Activated CD8-positive, alpha-beta T cell treated with anti-CD3 and anti-CD28 coated beads for 36 hours (primary cell): ENCODE results near the gene POLR1E. TPM values are rescaled to one million over a fixed set of nuclear protein-coding genes. Genes with fewer than 3 reads are reported as not detected.

Experiments
- ATAC-seq: fragments of 200-7000 bp; cut with Tn5 transposase; one replicate; pipeline ENCODE4 v1.10.0; 2021; ENCODE audit warnings: mild to moderate bottlenecking, moderate library complexity
- CTCF ChIA-PET: fragments of 350-600 bp; sonication (Branson Sonifier 250); formaldehyde crosslinking; loops from one replicate; lab custom pipeline; 2021; ENCODE audit warnings: antibody characterized with exemption; lab: Charles Lee
- POLR2A ChIA-PET: fragments of 350-600 bp; sonication (Branson Sonifier 250); formaldehyde crosslinking; loops from one replicate; lab custom pipeline; 2021; ENCODE audit warnings: antibody characterized with exemption; lab: Charles Lee
- DNase-seq: peaks from one replicate; pipeline ENCODE4 v3.0.0-alpha.2; 2020
- H3K27ac Mint-ChIP-seq: one replicate; pipeline ENCODE4 v1.8.0; 2021; ENCODE audit warnings: mild to moderate bottlenecking, mixed read lengths
- H3K27me3 Mint-ChIP-seq: one replicate; pipeline ENCODE4 v1.8.0; 2021; ENCODE audit warnings: mixed read lengths
- H3K36me3 Mint-ChIP-seq: one replicate; pipeline ENCODE4 v1.8.0; 2021; ENCODE audit warnings: low read depth, mixed read lengths
- H3K4me1 Mint-ChIP-seq: one replicate; pipeline ENCODE4 v1.8.0; 2021; ENCODE audit warnings: low read depth, mixed read lengths
- H3K4me3 Mint-ChIP-seq: one replicate; pipeline ENCODE4 v1.8.0; 2021; ENCODE audit warnings: mild to moderate bottlenecking, moderate library complexity, mixed read lengths
- H3K9me3 Mint-ChIP-seq: one replicate; pipeline ENCODE4 v1.8.0; 2021; ENCODE audit warnings: mixed read lengths
- intact Hi-C: fragments of 100-400 bp; cut with micrococcal nuclease; formaldehyde crosslinking; loops from one replicate; pipeline ENCODE4 v1.10.0; 2022
- total RNA-seq, 2 experiments: library from RNA; stranded (reverse); gene quantifications; one replicate each; pipeline ENCODE4 v1.2.3, GENCODE V29; 2021
- TF ChIP-seq, protein P1 (sequence below): fragments of 200-600 bp; IDR thresholded peaks from one replicate; pipeline ENCODE4 v1.8.0; 2022; ENCODE audit warnings: antibody characterized with exemption, mild to moderate bottlenecking

The POLR1E gene
- total RNA-seq, 2 experiments from 2014 or later: 66.9 to 70.5 TPM

DNA sequence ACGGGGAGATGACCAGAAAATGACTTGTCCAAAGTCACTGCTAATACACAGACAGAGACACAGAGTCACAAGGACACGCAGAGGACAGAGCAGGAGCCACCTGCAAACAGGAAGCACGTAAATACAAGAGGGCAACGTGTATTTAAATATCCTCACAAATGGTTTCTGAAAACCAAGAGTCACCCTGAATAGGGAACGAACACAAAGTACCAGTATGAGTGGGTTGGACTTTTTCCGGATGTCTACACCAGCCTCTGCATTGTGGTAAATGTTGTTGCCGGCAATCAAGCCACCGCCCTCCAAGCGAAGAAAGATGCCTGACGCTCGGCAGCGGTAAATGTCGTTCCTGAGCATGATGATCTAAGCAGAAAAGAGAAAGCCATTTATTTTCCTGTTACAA, 46.0 kb downstream of the POLR1E start:
- Mint-ChIP-seq H3K36me3 (peaks cover 6% of the 10 kb centered on the region), H3K27ac (no peak overlapping the region), H3K4me3 (no peak overlapping the region), H3K4me1 (peaks cover 13% of the 10 kb centered on the region), H3K27me3 (no peaks in the 10 kb centered on the region), H3K9me3 (no peaks in the 10 kb centered on the region)
- ATAC-seq (peak; percentile 20), DNase-seq (peak; percentile 19)
- POLR2A ChIA-PET: no interaction called here
- TF ChIP-seq, protein P1, sequence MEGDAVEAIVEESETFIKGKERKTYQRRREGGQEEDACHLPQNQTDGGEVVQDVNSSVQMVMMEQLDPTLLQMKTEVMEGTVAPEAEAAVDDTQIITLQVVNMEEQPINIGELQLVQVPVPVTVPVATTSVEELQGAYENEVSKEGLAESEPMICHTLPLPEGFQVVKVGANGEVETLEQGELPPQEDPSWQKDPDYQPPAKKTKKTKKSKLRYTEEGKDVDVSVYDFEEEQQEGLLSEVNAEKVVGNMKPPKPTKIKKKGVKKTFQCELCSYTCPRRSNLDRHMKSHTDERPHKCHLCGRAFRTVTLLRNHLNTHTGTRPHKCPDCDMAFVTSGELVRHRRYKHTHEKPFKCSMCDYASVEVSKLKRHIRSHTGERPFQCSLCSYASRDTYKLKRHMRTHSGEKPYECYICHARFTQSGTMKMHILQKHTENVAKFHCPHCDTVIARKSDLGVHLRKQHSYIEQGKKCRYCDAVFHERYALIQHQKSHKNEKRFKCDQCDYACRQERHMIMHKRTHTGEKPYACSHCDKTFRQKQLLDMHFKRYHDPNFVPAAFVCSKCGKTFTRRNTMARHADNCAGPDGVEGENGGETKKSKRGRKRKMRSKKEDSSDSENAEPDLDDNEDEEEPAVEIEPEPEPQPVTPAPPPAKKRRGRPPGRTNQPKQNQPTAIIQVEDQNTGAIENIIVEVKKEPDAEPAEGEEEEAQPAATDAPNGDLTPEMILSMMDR: no peak
- CTCF ChIA-PET: no interaction called here
- intact Hi-C loops: no loop called here

DNA sequence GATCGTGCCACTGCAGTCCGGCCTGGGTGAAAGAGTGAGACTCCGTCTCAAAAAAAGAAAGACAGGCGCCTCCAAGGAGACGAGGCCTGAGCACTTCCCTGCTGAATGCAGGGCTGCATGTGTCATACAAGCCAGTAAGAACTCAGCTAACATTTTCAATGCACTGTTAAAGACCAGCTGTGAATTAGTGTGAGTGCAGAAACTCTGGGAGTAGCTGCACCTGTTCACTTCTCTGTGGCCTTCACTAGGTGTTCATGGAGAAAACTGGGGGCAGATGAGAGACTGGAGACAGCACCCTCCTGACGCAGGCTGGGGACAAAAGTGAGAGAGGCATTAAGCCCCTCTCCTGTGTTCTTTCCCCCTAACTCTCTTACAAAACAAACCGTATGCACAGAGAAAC, 48.7 kb downstream of the POLR1E start:
- Mint-ChIP-seq H3K9me3 (no peaks in the 10 kb centered on the region), H3K36me3 (peaks cover 3% of the 10 kb centered on the region), H3K27me3 (no peaks in the 10 kb centered on the region), H3K27ac (no peak overlapping the region), H3K4me3 (no peak overlapping the region), H3K4me1 (peaks cover under 1% of the 10 kb centered on the region)
- intact Hi-C loops: no loop called here
- ChIA-PET POLR2A (interaction anchor here (0.6 kb wide), 2 partner anchors 27 to 358 kb away, joined by 3 read pairs; no protein-coding TSS in a partner anchor), CTCF (interaction anchor here (0.6 kb wide), 1 partner anchor 103 kb away, joined by 3 read pairs; no protein-coding TSS in a partner anchor)
- DNase-seq (no peak), ATAC-seq (no peak)
- TF ChIP-seq, protein P1: no peak

DNA sequence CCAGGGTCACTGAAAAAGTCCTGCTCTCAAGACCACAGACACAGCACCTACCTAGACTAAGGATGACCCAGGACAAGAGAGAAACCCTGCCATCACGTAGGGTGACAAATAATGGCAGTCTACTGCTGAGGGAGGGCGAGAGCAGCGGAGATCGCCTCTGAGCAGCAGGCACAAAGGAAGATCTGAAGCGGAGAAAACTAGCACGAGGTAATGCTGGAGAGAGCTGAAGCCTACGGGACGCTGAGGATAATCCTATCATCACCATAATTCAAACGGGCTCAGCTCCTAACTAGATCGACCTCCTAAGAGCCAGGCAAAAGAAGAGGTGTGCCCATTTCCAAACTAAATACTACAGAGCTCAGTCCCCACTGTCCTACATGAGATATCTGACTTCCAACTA, 49.2 kb downstream of the POLR1E start:
- Mint-ChIP-seq H3K36me3 (peaks cover 4% of the 10 kb centered on the region), H3K27ac (no peak overlapping the region), H3K4me3 (no peak overlapping the region), H3K4me1 (no peaks in the 10 kb centered on the region), H3K27me3 (no peaks in the 10 kb centered on the region), H3K9me3 (no peaks in the 10 kb centered on the region)
- intact Hi-C loops: no loop called here
- CTCF ChIA-PET: interaction anchor here (0.6 kb wide), 1 partner anchor 102 kb away, joined by 3 read pairs; no protein-coding TSS in a partner anchor
- DNase-seq (no peak), ATAC-seq (no peak)
- TF ChIP-seq, protein P1: no peak
- POLR2A ChIA-PET: interaction anchor here (0.6 to 0.7 kb wide), 3 partner anchors 27 to 357 kb away, joined by 3 read pairs; no protein-coding TSS in a partner anchor

DNA sequence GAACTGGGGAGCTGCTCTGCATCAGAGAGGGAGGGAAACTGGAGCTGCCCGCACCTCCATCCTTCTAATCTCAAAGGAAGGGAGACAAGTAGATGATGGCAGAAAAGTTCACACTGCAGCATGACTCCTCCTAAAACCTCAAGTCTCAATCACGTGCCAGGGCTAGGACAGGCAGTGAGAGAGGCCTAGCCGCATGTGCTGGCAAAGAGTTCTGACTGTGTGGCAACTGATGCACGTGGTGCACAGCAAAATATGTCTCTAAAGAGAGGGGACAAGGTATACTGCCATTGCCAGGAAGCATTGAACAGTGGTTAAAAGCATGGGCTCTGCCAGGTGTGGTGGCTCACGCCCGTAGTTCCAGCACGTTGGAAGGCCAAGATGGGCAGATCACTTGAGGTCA, 52.4 kb downstream of the POLR1E start:
- H3K4me1 Mint-ChIP-seq: no peaks in the 10 kb centered on the region
- ATAC-seq (no peak), DNase-seq (no peak)
- intact Hi-C loops: no loop called here
- ChIA-PET POLR2A (no interaction called here), CTCF (no interaction called here)
- H3K9me3 Mint-ChIP-seq: no peaks in the 10 kb centered on the region
- no peaks in the 10 kb centered on the region for H3K27me3 Mint-ChIP-seq
- TF ChIP-seq, protein P1: no peak
- H3K36me3 Mint-ChIP-seq: peaks cover 9% of the 10 kb centered on the region
- no peak overlapping the region for H3K4me3 Mint-ChIP-seq
- H3K27ac Mint-ChIP-seq: no peak overlapping the region

DNA sequence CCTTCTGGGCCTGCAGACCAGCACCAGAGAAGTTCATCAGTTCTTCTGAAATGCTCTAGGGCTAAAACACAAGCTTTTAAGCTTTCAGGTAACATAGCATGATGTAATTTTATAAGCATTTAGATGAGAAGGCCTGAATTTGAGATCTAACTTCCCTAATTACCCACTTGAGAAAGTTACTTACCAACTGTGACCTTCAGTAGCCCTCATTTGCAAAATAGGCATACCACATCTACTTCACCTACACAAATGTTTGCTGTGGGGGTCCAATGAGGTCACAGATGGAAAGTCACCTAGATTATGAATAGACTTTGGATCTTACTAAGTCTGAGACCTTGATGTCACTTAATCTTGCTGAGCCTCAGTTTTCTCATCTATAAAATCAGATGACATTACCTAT, 53.9 kb downstream of the POLR1E start:
- Mint-ChIP-seq H3K27me3 (no peaks in the 10 kb centered on the region), H3K4me1 (no peaks in the 10 kb centered on the region), H3K4me3 (no peak overlapping the region), H3K36me3 (peaks cover 9% of the 10 kb centered on the region), H3K27ac (no peak overlapping the region), H3K9me3 (no peaks in the 10 kb centered on the region)
- intact Hi-C loops: no loop called here
- ATAC-seq: no peak
- CTCF ChIA-PET: no interaction called here
- no peak for DNase-seq
- POLR2A ChIA-PET: no interaction called here
- TF ChIP-seq, protein P1: no peak
